Astrocyte of the spinal cord (primary cell): ENCODE results near the gene EID2B.

Experiments
- DNase-seq: peaks from one replicate; pipeline ENCODE4 v3.0.0; 2011; ENCODE audit warnings: low read depth, low spot score
- H3K4me3 ChIP-seq: 2 replicates; pipeline ENCODE4 v1.5.1; 2011; ENCODE audit warnings: low read depth, mild to moderate bottlenecking, low read length, moderate library complexity
- in situ Hi-C: cut with HindIII; loops from 2 replicates; pipeline ENCODE4 v1.10.0; 2017; ENCODE audit warnings: low sequenced_read_pairs
- TF ChIP-seq, protein P1 (sequence below): IDR thresholded peaks from 2 replicates; pipeline ENCODE4 v1.5.1; 2012; ENCODE audit warnings: low read depth, mild to moderate bottlenecking, low read length, inconsistent platforms

EID2B gene, protein sequence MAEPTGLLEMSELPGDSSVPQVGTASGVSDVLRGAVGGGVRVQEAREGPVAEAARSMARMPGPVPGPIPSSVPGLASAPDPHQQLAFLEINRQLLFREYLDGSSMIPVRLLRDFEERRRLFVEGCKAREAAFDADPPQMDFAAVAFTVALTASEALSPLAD

DNA sequence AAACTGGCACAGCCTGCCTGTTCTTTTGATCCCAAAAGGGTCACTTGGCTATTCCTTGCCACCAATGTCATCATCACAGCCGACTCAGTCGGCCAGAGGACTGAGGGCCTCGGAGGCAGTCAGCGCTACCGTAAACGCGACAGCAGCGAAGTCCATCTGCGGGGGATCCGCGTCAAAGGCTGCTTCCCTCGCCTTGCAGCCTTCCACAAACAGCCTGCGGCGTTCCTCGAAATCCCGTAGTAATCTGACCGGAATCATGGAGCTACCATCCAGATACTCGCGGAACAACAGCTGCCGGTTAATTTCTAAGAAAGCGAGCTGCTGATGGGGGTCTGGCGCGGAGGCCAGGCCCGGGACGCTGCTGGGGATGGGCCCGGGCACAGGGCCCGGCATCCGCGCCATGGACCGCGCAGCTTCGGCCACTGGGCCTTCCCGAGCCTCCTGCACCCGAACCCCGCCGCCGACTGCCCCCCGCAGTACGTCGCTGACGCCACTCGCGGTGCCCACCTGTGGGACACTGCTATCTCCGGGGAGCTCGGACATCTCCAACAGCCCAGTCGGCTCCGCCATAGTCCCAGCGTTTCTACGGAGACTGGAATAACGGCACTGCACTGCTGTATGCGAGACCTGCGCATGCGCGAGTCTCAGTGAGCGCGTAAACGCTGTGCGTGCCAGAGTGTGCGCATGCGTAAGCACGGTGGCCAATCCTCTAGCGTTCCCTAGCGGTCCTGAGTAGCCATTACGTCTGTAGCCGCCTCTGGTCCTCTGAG lies at the start of gene EID2B:
TSS of gene EID2B (minus strand) at position 620 of the 770 bp plus-strand sequence. CDS start at position 570, 50 bp downstream.
- DNase-seq, result peak; percentile 94
- peak within 1 kb of the TSS; percentile 75 for H3K4me3 ChIP-seq
- TF ChIP-seq, protein P1, sequence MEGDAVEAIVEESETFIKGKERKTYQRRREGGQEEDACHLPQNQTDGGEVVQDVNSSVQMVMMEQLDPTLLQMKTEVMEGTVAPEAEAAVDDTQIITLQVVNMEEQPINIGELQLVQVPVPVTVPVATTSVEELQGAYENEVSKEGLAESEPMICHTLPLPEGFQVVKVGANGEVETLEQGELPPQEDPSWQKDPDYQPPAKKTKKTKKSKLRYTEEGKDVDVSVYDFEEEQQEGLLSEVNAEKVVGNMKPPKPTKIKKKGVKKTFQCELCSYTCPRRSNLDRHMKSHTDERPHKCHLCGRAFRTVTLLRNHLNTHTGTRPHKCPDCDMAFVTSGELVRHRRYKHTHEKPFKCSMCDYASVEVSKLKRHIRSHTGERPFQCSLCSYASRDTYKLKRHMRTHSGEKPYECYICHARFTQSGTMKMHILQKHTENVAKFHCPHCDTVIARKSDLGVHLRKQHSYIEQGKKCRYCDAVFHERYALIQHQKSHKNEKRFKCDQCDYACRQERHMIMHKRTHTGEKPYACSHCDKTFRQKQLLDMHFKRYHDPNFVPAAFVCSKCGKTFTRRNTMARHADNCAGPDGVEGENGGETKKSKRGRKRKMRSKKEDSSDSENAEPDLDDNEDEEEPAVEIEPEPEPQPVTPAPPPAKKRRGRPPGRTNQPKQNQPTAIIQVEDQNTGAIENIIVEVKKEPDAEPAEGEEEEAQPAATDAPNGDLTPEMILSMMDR, result peak; percentile 98
- in situ Hi-C loops, result no loop called here

DNA sequence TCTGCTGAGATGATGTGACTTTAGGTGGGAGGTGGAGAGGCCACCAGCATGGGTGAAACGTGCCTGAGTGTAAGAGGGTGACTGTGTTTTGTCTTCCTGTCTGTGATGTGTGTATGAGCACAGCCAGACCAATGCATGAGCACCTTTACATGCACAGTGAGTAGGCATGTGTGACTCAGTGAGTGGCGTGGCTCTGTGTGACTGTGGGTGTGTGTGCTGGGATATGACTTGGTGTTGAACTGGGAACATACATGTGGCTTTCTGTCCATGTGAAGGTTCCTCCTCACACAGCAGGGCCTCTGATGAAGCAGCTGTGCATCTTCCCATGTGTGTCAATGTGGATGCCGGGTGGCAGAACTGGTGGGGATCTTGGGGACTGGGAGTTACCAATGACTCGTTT lies 49.8 kb upstream of the EID2B start:
- no peak for DNase-seq
- in situ Hi-C loops, result no loop called here
- TF ChIP-seq, protein P1, result no peak
- H3K4me3 ChIP-seq, result no peak overlapping the region

DNA sequence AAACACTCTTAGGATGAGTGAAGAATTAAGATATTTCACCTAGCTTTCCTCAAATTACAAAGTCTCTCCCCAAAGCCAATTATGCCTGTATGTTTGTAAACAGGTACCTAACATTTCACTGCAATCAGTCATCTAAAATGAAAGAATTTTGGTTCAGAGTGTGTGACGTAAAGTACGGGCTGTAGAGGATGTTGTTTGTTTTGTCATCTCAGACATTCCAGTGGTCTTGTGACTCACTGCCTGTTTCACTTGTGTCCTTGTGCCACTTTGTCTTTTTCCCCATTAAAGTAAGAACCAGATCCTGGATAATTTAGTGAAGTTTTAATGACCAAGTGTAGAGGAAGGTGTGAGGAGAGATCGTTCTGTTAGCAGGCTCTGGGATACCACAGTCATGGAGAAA lies 36.0 kb upstream of the EID2B start:
- H3K4me3 ChIP-seq, result no peak overlapping the region
- TF ChIP-seq, protein P1, result no peak
- no peak for DNase-seq
- in situ Hi-C loops, result no loop called here

DNA sequence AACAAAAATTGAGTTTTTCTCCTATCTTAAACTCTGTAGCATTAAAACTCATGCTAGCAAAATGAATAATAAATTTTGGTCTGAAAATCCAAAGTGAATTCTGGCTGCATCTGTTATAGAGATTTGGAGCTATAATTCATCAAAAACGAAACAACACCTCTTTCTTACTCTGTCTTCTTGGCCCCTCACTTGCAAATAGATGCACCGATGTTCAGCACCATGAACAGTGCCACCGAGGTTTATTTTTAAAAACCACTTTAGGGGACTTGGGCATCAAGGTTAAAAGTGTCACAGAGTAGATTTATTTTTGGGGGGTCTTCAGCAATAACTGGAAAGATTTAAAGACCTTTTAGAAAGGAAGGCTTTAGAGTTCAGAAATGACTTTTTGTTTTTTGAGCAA lies 33.4 kb upstream of the EID2B start:
- in situ Hi-C loops, result no loop called here
- no peak overlapping the region for H3K4me3 ChIP-seq
- DNase-seq, result no peak
- TF ChIP-seq, protein P1, result no peak

DNA sequence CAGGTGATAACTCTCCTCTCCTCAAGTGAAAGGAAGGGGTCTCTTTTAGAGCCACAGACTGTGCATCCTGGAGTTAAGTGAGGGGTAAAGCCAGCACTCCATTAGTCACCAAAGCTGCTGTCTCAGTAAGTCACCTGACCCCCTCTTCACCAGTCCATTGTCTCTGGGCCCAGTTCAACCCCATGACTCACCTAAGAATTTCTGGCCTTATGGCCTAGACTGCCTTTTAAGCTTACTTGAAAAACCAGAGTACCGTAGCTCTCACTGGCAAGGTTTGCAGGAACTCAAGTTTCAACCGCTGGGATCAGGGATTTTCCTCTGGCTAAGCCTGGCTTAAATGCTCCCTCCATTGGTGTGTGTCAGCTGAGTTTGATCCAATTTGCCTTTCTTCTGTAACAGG lies 30.8 kb upstream of the EID2B start:
- in situ Hi-C loops, result no loop called here
- no peak for DNase-seq
- H3K4me3 ChIP-seq, result no peak overlapping the region
- TF ChIP-seq, protein P1, result no peak

DNA sequence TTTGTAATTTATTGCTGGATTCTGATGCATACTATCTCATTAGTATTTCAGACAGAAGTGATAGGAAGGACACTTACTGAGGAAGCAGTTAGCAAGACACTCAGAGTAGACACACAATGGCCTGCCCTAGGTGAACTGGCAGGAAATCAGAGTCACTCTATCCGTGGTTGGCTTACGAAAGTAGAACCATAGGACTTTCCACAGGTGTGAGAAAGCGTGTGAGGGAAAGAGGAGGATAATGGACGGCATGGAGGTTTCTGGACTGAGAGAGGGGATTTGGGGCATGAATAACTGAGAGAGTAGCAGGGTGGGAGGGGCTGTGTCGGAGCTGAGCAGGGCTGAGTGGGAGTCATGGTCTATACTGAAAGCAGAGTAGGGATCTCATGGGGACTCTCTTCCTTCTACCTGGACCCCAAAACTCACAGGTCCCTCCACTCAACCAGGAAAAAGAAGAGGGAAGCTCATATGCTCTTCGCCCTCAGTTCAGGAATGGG lies 26.0 kb upstream of the EID2B start:
- no peak for DNase-seq
- in situ Hi-C loops, result no loop called here
- no peak overlapping the region for H3K4me3 ChIP-seq
- TF ChIP-seq, protein P1, result no peak
